H9 (cell line): ENCODE results near the gene TBC1D2. TPM values are rescaled to one million over a fixed set of nuclear protein-coding genes. Genes with fewer than 3 reads are reported as not detected.

Experiments
- DNase-seq: peaks from one replicate; pipeline ENCODE4 v3.0.0-alpha.2; 2017
- H2AFZ ChIP-seq: one replicate; pipeline ENCODE4 v1.6.1; 2013; ENCODE audit warnings: mild to moderate bottlenecking, low read length, control low read depth, moderate library complexity
- H2AK5ac ChIP-seq: 2 replicates; pipeline ENCODE4 v1.6.1; 2013; ENCODE audit warnings: low read length, control low read depth, mixed read lengths; ENCODE audit not compliant: insufficient read length
- H2BK120ac ChIP-seq: one replicate; pipeline ENCODE4 v1.6.1; 2013; ENCODE audit warnings: low read depth, mild to moderate bottlenecking, low read length, control low read depth, inconsistent platforms; ENCODE audit not compliant: poor library complexity, severe bottlenecking
- H2BK12ac ChIP-seq: 2 replicates; pipeline ENCODE4 v1.6.1; 2013; ENCODE audit warnings: low read length, control low read depth, mixed read lengths, low read depth; ENCODE audit not compliant: insufficient read length
- H2BK15ac ChIP-seq: 2 replicates; pipeline ENCODE4 v1.6.1; 2013; ENCODE audit warnings: low read depth, low read length, control low read depth
- H2BK20ac ChIP-seq: one replicate; pipeline ENCODE4 v1.6.1; 2013; ENCODE audit warnings: low read depth, mild to moderate bottlenecking, low read length, control low read depth, inconsistent platforms; ENCODE audit not compliant: poor library complexity, severe bottlenecking
- H2BK5ac ChIP-seq: 2 replicates; pipeline ENCODE4 v1.6.1; 2013; ENCODE audit warnings: low read length, control low read depth, mixed read lengths; ENCODE audit not compliant: insufficient read length
- H3K14ac ChIP-seq: 2 replicates; pipeline ENCODE4 v1.6.1; 2013; ENCODE audit warnings: low read length, control low read depth; ENCODE audit not compliant: insufficient read depth
- H3K18ac ChIP-seq: 2 replicates; pipeline ENCODE4 v1.6.1; 2013; ENCODE audit warnings: low read depth, mild to moderate bottlenecking, mixed read lengths, low read length, control low read depth; ENCODE audit not compliant: insufficient read length
- H3K23ac ChIP-seq: 2 replicates; pipeline ENCODE4 v1.6.1; 2013; ENCODE audit warnings: low read length, control low read depth, mixed read lengths, low read depth; ENCODE audit not compliant: insufficient read length
- H3K23me2 ChIP-seq: 2 replicates; pipeline ENCODE4 v1.6.1; 2013; ENCODE audit warnings: low read depth, mild to moderate bottlenecking, mixed read lengths, low read length, control low read depth; ENCODE audit not compliant: insufficient read length, poor library complexity, severe bottlenecking
- H3K27ac ChIP-seq: 2 replicates; pipeline ENCODE4 v1.5.1; 2013; ENCODE audit warnings: low read length, control low read depth, mixed read lengths, low read depth; ENCODE audit not compliant: insufficient read length
- H3K27me3 ChIP-seq: 2 replicates; pipeline ENCODE4 v1.6.1; 2013; ENCODE audit warnings: low read length, control low read depth, inconsistent platforms; ENCODE audit not compliant: insufficient read depth
- H3K4ac ChIP-seq: 2 replicates; pipeline ENCODE4 v1.6.1; 2013; ENCODE audit warnings: low read depth, mild to moderate bottlenecking, control low read depth, inconsistent platforms, low read length, moderate library complexity
- H3K4me1 ChIP-seq: 2 replicates; pipeline ENCODE4 v1.6.1; 2013; ENCODE audit warnings: low read length, control low read depth, inconsistent platforms; ENCODE audit not compliant: insufficient read depth
- H3K4me2 ChIP-seq: 2 replicates; pipeline ENCODE4 v1.6.1; 2013; ENCODE audit warnings: low read length, control low read depth, mixed read lengths; ENCODE audit not compliant: insufficient read length, insufficient read depth
- H3K56ac ChIP-seq: 2 replicates; pipeline ENCODE4 v1.6.1; 2013; ENCODE audit warnings: low read depth, mild to moderate bottlenecking, mixed read lengths, low read length, control low read depth; ENCODE audit not compliant: insufficient read length
- H3K79me1 ChIP-seq: 2 replicates; pipeline ENCODE4 v1.6.1; 2013; ENCODE audit warnings: low read depth, mild to moderate bottlenecking, moderate library complexity, low read length, control low read depth, inconsistent platforms; ENCODE audit not compliant: insufficient read depth, poor library complexity, severe bottlenecking
- H3K79me2 ChIP-seq: 2 replicates; pipeline ENCODE4 v1.6.1; 2013; ENCODE audit warnings: low read length, control low read depth, inconsistent platforms; ENCODE audit not compliant: insufficient read depth
- H3K9ac ChIP-seq: 2 replicates; pipeline ENCODE4 v1.6.1; 2013; ENCODE audit warnings: low read length, control low read depth, mixed read lengths; ENCODE audit not compliant: insufficient read length; ENCODE audit errors: extremely low read depth
- H3K9me3 ChIP-seq: one replicate; pipeline ENCODE4 v1.6.1; 2013; ENCODE audit warnings: low read depth, low read length, inconsistent platforms; ENCODE audit not compliant: control insufficient read depth
- H3T11ph ChIP-seq: one replicate; pipeline ENCODE4 v1.6.1; 2013; ENCODE audit warnings: mild to moderate bottlenecking, low read length, control low read depth, inconsistent platforms
- H4K20me1 ChIP-seq: one replicate; pipeline ENCODE4 v1.6.1; 2013; ENCODE audit not compliant: control insufficient read depth, insufficient read length, insufficient read depth
- H4K5ac ChIP-seq: 2 replicates; pipeline ENCODE4 v1.6.1; 2013; ENCODE audit warnings: low read depth, mild to moderate bottlenecking, mixed read lengths, low read length, control low read depth; ENCODE audit not compliant: insufficient read length
- H4K8ac ChIP-seq: replicated peaks from 2 replicates; pipeline ENCODE4 v1.6.1; 2013; ENCODE audit warnings: low read length, control low read depth, mixed read lengths, low read depth; ENCODE audit not compliant: insufficient read length
- H4K91ac ChIP-seq: 2 replicates; pipeline ENCODE4 v1.6.1; 2013; ENCODE audit warnings: low read depth, mild to moderate bottlenecking, moderate library complexity, mixed read lengths, low read length, control low read depth; ENCODE audit not compliant: insufficient read length
- H3K27ac Mint-ChIP-seq, 3 experiments: 2 replicates in 2 of 3; 3 replicates in 1 of 3; pipeline ENCODE4 v1.8.0; 2020 to 2021; ENCODE audit warnings: mixed read lengths in 3 of 3, mild to moderate bottlenecking in 1 of 3, moderate library complexity in 1 of 3
- H3K27me3 Mint-ChIP-seq: 2 replicates; pipeline ENCODE4 v1.8.0; 2021; ENCODE audit warnings: low read depth, mild to moderate bottlenecking, moderate library complexity, mixed read lengths
- H3K36me3 Mint-ChIP-seq, 3 experiments: 2 replicates in 2 of 3; 3 replicates in 1 of 3; pipeline ENCODE4 v1.8.0; 2020 to 2021; ENCODE audit warnings: low read depth in 3 of 3, mixed read lengths in 3 of 3; ENCODE audit not compliant: insufficient read depth in 1 of 3
- H3K4me1 Mint-ChIP-seq, 2 experiments: 2 replicates each; pipeline ENCODE4 v1.8.0; 2020; ENCODE audit warnings: mixed read lengths in 2 of 2
- H3K4me3 Mint-ChIP-seq, 2 experiments: 2 replicates in 1 of 2; 3 replicates in 1 of 2; pipeline ENCODE4 v1.8.0; 2020 to 2021; ENCODE audit warnings: mild to moderate bottlenecking in 2 of 2, mixed read lengths in 2 of 2, moderate library complexity in 1 of 2
- H3K9me3 Mint-ChIP-seq, 2 experiments: 2 replicates in 1 of 2; 3 replicates in 1 of 2; pipeline ENCODE4 v1.8.0; 2020; ENCODE audit warnings: mild to moderate bottlenecking in 2 of 2, mixed read lengths in 2 of 2, moderate library complexity in 1 of 2
- CTCF ChIP-seq: fragments of 200-600 bp; sonication (generic); conservative IDR thresholded peaks from 3 replicates; pipeline ENCODE4 v1.8.0; 2021; ENCODE audit warnings: antibody characterized with exemption, mild to moderate bottlenecking
- WGBS: extraction: QIAGEN DNeasy Blood & Tissue Kit; methylation state at CpG from one replicate; pipeline ENCODE4 v1.1.7; 2013; ENCODE audit warnings: missing lambda C conversion rate, low lambda C conversion rate, mixed read lengths; ENCODE audit not compliant: insufficient read length; ENCODE audit errors: extremely low coverage; 5-methylcytosine and 5-hydroxymethylcytosine counted together
- total RNA-seq: library from RNA; stranded (reverse); gene quantifications from 2 replicates; pipeline ENCODE4 v1.2.1, GENCODE V29; 2021

Gene TBC1D2
- total RNA-seq, 1 experiment from 2014 or later = 2.9 TPM

GRCh38 chr9:98249771-98250170 lies 5.7 kb downstream of the TBC1D2 start:
- Histone ChIP-seq H3K14ac (no peak overlapping the region), H2AFZ (no peak overlapping the region), H2BK15ac (no peak overlapping the region), H3K27me3 (no peaks in the 10 kb centered on the region), H2AK5ac (no peak overlapping the region), H3T11ph (no peak overlapping the region), H2BK20ac (no peak overlapping the region), H3K79me2 (peaks cover under 1% of the 10 kb centered on the region; the same call in 1 of the 2 replicates), H3K23ac (no peak overlapping the region), H4K5ac (no peak overlapping the region), H3K23me2 (peaks cover under 1% of the 10 kb centered on the region), H3K56ac (no peak overlapping the region), H3K9me3 (no peaks in the 10 kb centered on the region), H4K20me1 (peaks cover under 1% of the 10 kb centered on the region), H3K27ac (no peak overlapping the region), H3K79me1 (no peaks in the 10 kb centered on the region), H3K4ac (no peak overlapping the region), H2BK5ac (no peak overlapping the region), H3K9ac (no peak overlapping the region), H4K91ac (no peak overlapping the region), H2BK12ac (no peak overlapping the region), H3K4me1 (peaks cover 3% of the 10 kb centered on the region), H2BK120ac (no peak overlapping the region), H3K18ac (no peak overlapping the region), H4K8ac (no peak overlapping the region), H3K4me2 (no peak overlapping the region)
- no peak for DNase-seq
- Mint-ChIP-seq H3K36me3 (peaks cover 0 to 8% (median 0%) of the 10 kb centered on the region in 3 experiments; a peak in 3 of 7 replicates), H3K27me3 (peaks cover 2% of the 10 kb centered on the region; the same call in 1 of the 2 replicates), H3K27ac (peak overlapping the region in 1 of 3 experiments; percentile 83; a peak in 1 of 7 replicates), H3K4me3 (no peak overlapping the region), H3K4me1 (peaks cover 28 to 33% of the 10 kb centered on the region in 2 experiments), H3K9me3 (no peaks in the 10 kb centered on the region)
- no peak for TF ChIP-seq CTCF
- no CpG with 5 or more reads among the region's 2 CpGs for WGBS
